Stomach (tissue), 9 donors: Measurements from ENCODE around the gene TJAP1. TPM values are rescaled to one million over a fixed set of nuclear protein-coding genes. Genes with fewer than 3 reads are reported as not detected.

Source experiments
- DNase-seq, 2 donors: peaks; one replicate each; pipeline versions ENCODE4 v3.0.0 to v3.0.0-alpha.2; 2013 to 2019
- H3K27ac ChIP-seq, 5 donors: fragments of 200-600 bp in 4 of 5; sonication (generic) in 4 of 5; one replicate each; pipeline ENCODE4 v1.5.1; 2013 to 2019; ENCODE audit warnings: mild to moderate bottlenecking in 1 of 5, moderate library complexity in 1 of 5
- H3K27me3 ChIP-seq, 3 donors: fragments of 200-600 bp; sonication (generic); one replicate each; pipeline ENCODE4 v1.5.1; 2017 to 2019; ENCODE audit warnings: mixed run types in 1 of 3
- H3K36me3 ChIP-seq, 4 donors: fragments of 200-600 bp; sonication (generic); 1 replicate in 3 of 4; 2 replicates in 1 of 4; pipeline ENCODE4 v1.5.1; 2016 to 2019
- H3K4me1 ChIP-seq, 4 donors: fragments of 200-600 bp; sonication (generic); one replicate each; pipeline ENCODE4 v1.5.1; 2016 to 2019
- H3K4me3 ChIP-seq, 4 donors: fragments of 200-600 bp; sonication (generic) in 3 of 4; one replicate each; pipeline ENCODE4 v1.5.1; 2016 to 2019; ENCODE audit warnings: mild to moderate bottlenecking in 1 of 4
- H3K9me3 ChIP-seq, 4 donors: fragments of 200-600 bp; sonication (generic); one replicate each; pipeline ENCODE4 v1.5.1; 2016 to 2019
- CTCF ChIP-seq, 7 experiments: fragments of 450-650 bp in 4 of 7; fragments of 200-600 bp in 3 of 7; sonication (generic) in 3 of 7; IDR thresholded peaks; one replicate each; pipeline ENCODE4 v1.5.1; 2016 to 2019; ENCODE audit warnings: antibody characterized with exemption in 7 of 7, control low read depth in 2 of 7, mild to moderate bottlenecking in 1 of 7
- EP300 ChIP-seq: sonication (generic); formaldehyde crosslinking; IDR thresholded peaks from one replicate; pipeline ENCODE4 v1.6.1; 2017; ENCODE audit warnings: antibody characterized with exemption
- POLR2A ChIP-seq, 4 donors: fragments of 450-650 bp; IDR thresholded peaks; one replicate each; pipeline ENCODE4 v1.6.1; 2016; ENCODE audit warnings: antibody characterized with exemption in 4 of 4, control low read depth in 2 of 4, mild to moderate bottlenecking in 1 of 4, moderate library complexity in 1 of 4
- POLR2AphosphoS5 ChIP-seq, 3 donors: sonication (generic); formaldehyde crosslinking; IDR thresholded peaks; one replicate each; pipeline ENCODE4 v1.6.1; 2016; ENCODE audit warnings: antibody characterized with exemption in 3 of 3
- WGBS, 5 donors: extraction: QIAGEN DNeasy Blood & Tissue Kit in 3 of 5; methylation state at CpG; one replicate each; pipeline versions ENCODE4 v1.1.5 to v1.1.7; 2013 to 2018; 5-methylcytosine and 5-hydroxymethylcytosine counted together
- intact Hi-C: fragments of 100-400 bp; cut with DNase I; formaldehyde crosslinking; loops from one replicate; pipeline ENCODE4 v1.15.1; 2023; ENCODE audit warnings: low total_unique reads
- polyA plus RNA-seq, 3 donors: library from polyadenylated mRNA; stranded (reverse); fragments of 200-250 nt; gene quantifications; one replicate each; pipeline ENCODE4 v1.2.3, GENCODE V29; 2013
- total RNA-seq, 5 donors: library from RNA; depleted of rRNA; stranded (reverse); fragments of >200 nt; gene quantifications; one replicate each; pipeline versions ENCODE4 v1.1.0 to v1.2.3, GENCODE V29; 2014 to 2016
- donor health status: healthy with polysubstance abuse.
- donor health status: Bipolar disorder and iron deficiency.
- donor health status: healthy.

The TJAP1 gene
- total and polyA plus RNA-seq, 8 donors: 8.4 to 182 (median 14.1) TPM

- no peak for DNase-seq
- WGBS, 5 donors: 62 to 93% (median 72%) methylated on average over 1 of the region's 1 CpG
- no peak for TF ChIP-seq CTCF (IDR thresholded peaks at IDR 0.05)
- TF ChIP-seq POLR2A (IDR thresholded peaks at IDR 0.05): no peak
- TF ChIP-seq EP300: no peak
- TF ChIP-seq POLR2AphosphoS5 (IDR thresholded peaks at IDR 0.05): no peak
- Histone ChIP-seq H3K9me3 (no peaks in the 10 kb centered on the region), H3K36me3 (no peaks in the 10 kb centered on the region), H3K4me1 (peaks cover 16 to 19% (median 17%) of the 10 kb centered on the region in 4 donors), H3K4me3 (no peak overlapping the region), H3K27ac (no peak overlapping the region), H3K27me3 (peaks cover 9 to 85% (median 24%) of the 10 kb centered on the region in 3 donors)
- intact Hi-C loops: no loop called here
Measured at GRCh38 chr6:43459535-43459934, 17.8 kb upstream of the TJAP1 start.

DNA sequence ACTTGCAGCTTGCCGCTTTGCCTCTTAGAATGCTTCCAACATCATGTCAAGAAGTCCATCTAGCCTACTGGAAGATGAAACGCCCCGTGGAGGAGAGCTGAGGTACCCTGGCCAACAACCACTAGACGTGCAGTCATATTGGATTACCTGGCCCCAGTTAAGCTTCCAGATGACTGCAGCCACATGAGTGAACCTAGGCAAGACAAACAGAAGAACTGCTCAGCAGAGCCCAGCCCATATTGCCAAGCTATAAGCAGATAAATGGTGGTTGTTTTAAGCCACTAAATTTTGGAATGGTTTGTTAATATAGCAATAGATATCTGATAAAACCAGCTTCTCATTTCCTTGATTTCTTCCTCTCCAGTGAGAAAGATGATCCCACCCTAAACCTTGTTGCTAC lies 17.3 kb upstream of the TJAP1 start:
- no peaks in the 10 kb centered on the region for H3K9me3 ChIP-seq
- no peak for DNase-seq
- TF ChIP-seq CTCF (IDR thresholded peaks at IDR 0.05) (no peak), POLR2AphosphoS5 (IDR thresholded peaks at IDR 0.05) (no peak), POLR2A (IDR thresholded peaks at IDR 0.05) (no peak), EP300 (no peak)
- intact Hi-C loops: no loop called here
- WGBS, 5 donors: 61 to 93% (median 81%) methylated on average over 4 of the region's 4 CpGs
- peaks cover 9 to 84% (median 20%) of the 10 kb centered on the region in 3 donors for H3K27me3 ChIP-seq
- no peak overlapping the region for H3K4me3 ChIP-seq
- H3K27ac ChIP-seq: no peak overlapping the region
- no peaks in the 10 kb centered on the region for H3K36me3 ChIP-seq
- H3K4me1 ChIP-seq: peaks cover 11 to 14% (median 12%) of the 10 kb centered on the region in 4 donors

GRCh38 chr6:43461936-43462335 lies 15.4 kb upstream of the TJAP1 start:
- no peaks in the 10 kb centered on the region for H3K4me1 ChIP-seq
- no peak for TF ChIP-seq EP300
- no peak for TF ChIP-seq CTCF (IDR thresholded peaks at IDR 0.05)
- TF ChIP-seq POLR2A (IDR thresholded peaks at IDR 0.05): no peak
- TF ChIP-seq POLR2AphosphoS5 (IDR thresholded peaks at IDR 0.05): no peak
- no peak overlapping the region for H3K27ac ChIP-seq
- H3K36me3 ChIP-seq: no peaks in the 10 kb centered on the region
- intact Hi-C loops: no loop called here
- DNase-seq: no peak
- no peak overlapping the region for H3K4me3 ChIP-seq
- WGBS, 5 donors: 62 to 77% (median 69%) methylated on average over 5 of the region's 5 CpGs
- H3K9me3 ChIP-seq: no peaks in the 10 kb centered on the region
- peaks cover under 1 to 74% (median under 1%) of the 10 kb centered on the region in 3 donors for H3K27me3 ChIP-seq

GRCh38 chr6:43464337-43464736 lies 13.0 kb upstream of the TJAP1 start:
- Histone ChIP-seq H3K4me1 (peaks cover 0 to 7% (median 4%) of the 10 kb centered on the region in 4 donors), H3K27ac (no peak overlapping the region), H3K27me3 (peaks cover 0 to 58% (median 0%) of the 10 kb centered on the region in 3 donors), H3K4me3 (no peak overlapping the region), H3K9me3 (no peaks in the 10 kb centered on the region), H3K36me3 (no peaks in the 10 kb centered on the region)
- DNase-seq: no peak
- TF ChIP-seq CTCF (IDR thresholded peaks at IDR 0.05): no peak
- no peak for TF ChIP-seq EP300
- no peak for TF ChIP-seq POLR2AphosphoS5 (IDR thresholded peaks at IDR 0.05)
- TF ChIP-seq POLR2A (IDR thresholded peaks at IDR 0.05): no peak
- intact Hi-C loops: no loop called here
- 83 to 86% (median 85%) methylated on average over 8 of the region's 8 CpGs for WGBS, 5 donors
